Gastrocnemius medialis (tissue), 4 donors: ENCODE measurements around the gene MED13L. TPM values are rescaled to one million over a fixed set of nuclear protein-coding genes. Genes with fewer than 3 reads are reported as not detected.
A peak's percentile ranks its signal among the peaks of the same experiment; 100 is the strongest.

Source experiments
- ATAC-seq, 2 donors: fragments of 150-250 bp; one replicate each; pipeline ENCODE4 v1.9.1; 2016
- DNase-seq, 2 donors: peaks; one replicate each; pipeline ENCODE4 v3.0.0-alpha.2; 2019
- H3K27ac ChIP-seq, 4 donors: fragments of 200-600 bp; sonication (generic); 1 replicate in 1 of 4; 2 replicates in 3 of 4; pipeline ENCODE4 v1.5.1; 2016 to 2018; ENCODE audit warnings: mild to moderate bottlenecking in 2 of 4, moderate library complexity in 1 of 4
- H3K27me3 ChIP-seq, 3 donors: fragments of 200-600 bp; sonication (generic) in 2 of 3; 1 replicate in 1 of 3; 2 replicates in 2 of 3; pipeline versions ENCODE4 v1.5.1 to v1.6.0; 2016 to 2019; ENCODE audit warnings: mild to moderate bottlenecking in 1 of 3, moderate library complexity in 1 of 3
- H3K36me3 ChIP-seq, 2 donors: fragments of 200-600 bp; sonication (generic) in 1 of 2; one replicate each; pipeline ENCODE4 v1.5.1; 2017 to 2018
- H3K4me1 ChIP-seq, 2 donors: fragments of 200-600 bp; sonication (generic) in 1 of 2; one replicate each; pipeline ENCODE4 v1.5.1; 2016 to 2017; ENCODE audit warnings: mild to moderate bottlenecking in 2 of 2
- H3K4me3 ChIP-seq, 4 donors: fragments of 200-600 bp; sonication (generic) in 3 of 4; 1 replicate in 1 of 4; 2 replicates in 3 of 4; pipeline ENCODE4 v1.5.1; 2016 to 2019; ENCODE audit warnings: mild to moderate bottlenecking in 2 of 4
- H3K9me3 ChIP-seq, 3 donors: fragments of 200-600 bp; sonication (generic) in 2 of 3; 1 replicate in 1 of 3; 2 replicates in 2 of 3; pipeline ENCODE4 v1.5.1; 2016 to 2019
- POLR2A ChIP-seq, 2 donors: fragments of 450-650 bp; IDR thresholded peaks; one replicate each; pipeline ENCODE4 v1.6.1; 2017; ENCODE audit warnings: antibody characterized with exemption in 2 of 2, mild to moderate bottlenecking in 2 of 2, moderate library complexity in 2 of 2
- in situ Hi-C, 4 donors: fragments of 200-750 bp; cut with MboI; loops; one replicate each; pipeline versions ENCODE4 v1.15.0 to v1.8.0; 2017; ENCODE audit warnings: low sequenced_read_pairs in 4 of 4
- intact Hi-C: fragments of 100-400 bp; cut with DNase I; formaldehyde crosslinking; loops from one replicate; pipeline ENCODE4 v1.15.1; 2023; ENCODE audit warnings: low total_unique reads
- total RNA-seq, 4 donors: library from RNA; depleted of rRNA; stranded (reverse); fragments of >200 nt; gene quantifications; one replicate each; pipeline versions ENCODE4 v1.1.0 to v1.2.3, GENCODE V29; 2016
- TF ChIP-seq, protein P1 (sequence below), 5 experiments: fragments of 450-650 bp in 3 of 5; fragments of 200-600 bp in 2 of 5; sonication (generic) in 2 of 5; IDR thresholded peaks in 4 of 5; conservative IDR thresholded peaks in 1 of 5; 1 replicate in 4 of 5; 2 replicates in 1 of 5; pipeline ENCODE4 v1.5.1; 2016 to 2019; ENCODE audit warnings: antibody characterized with exemption in 5 of 5, mild to moderate bottlenecking in 3 of 5, moderate library complexity in 3 of 5

Gene MED13L
- total RNA-seq, 4 donors from 2014 or later: 59.5 to 92.6 (median 74.1) TPM

GRCh38 chr12:116306968-116307367 lies 29.5 kb upstream of the MED13L start:
- Histone ChIP-seq H3K4me3 (no peak overlapping the region), H3K9me3 (no peaks in the 10 kb centered on the region), H3K4me1 (peaks cover 0 to 3% of the 10 kb centered on the region in 2 donors), H3K27ac (no peak overlapping the region), H3K36me3 (no peaks in the 10 kb centered on the region), H3K27me3 (no peaks in the 10 kb centered on the region)
- no peak for TF ChIP-seq POLR2A (IDR thresholded peaks at IDR 0.05)
- TF ChIP-seq, protein P1, sequence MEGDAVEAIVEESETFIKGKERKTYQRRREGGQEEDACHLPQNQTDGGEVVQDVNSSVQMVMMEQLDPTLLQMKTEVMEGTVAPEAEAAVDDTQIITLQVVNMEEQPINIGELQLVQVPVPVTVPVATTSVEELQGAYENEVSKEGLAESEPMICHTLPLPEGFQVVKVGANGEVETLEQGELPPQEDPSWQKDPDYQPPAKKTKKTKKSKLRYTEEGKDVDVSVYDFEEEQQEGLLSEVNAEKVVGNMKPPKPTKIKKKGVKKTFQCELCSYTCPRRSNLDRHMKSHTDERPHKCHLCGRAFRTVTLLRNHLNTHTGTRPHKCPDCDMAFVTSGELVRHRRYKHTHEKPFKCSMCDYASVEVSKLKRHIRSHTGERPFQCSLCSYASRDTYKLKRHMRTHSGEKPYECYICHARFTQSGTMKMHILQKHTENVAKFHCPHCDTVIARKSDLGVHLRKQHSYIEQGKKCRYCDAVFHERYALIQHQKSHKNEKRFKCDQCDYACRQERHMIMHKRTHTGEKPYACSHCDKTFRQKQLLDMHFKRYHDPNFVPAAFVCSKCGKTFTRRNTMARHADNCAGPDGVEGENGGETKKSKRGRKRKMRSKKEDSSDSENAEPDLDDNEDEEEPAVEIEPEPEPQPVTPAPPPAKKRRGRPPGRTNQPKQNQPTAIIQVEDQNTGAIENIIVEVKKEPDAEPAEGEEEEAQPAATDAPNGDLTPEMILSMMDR (IDR thresholded peaks at IDR 0.05 in 4 of 5, conservative IDR thresholded peaks at IDR 0.05 in 1 of 5): no peak
- no peak for DNase-seq
- no peak for ATAC-seq
- intact Hi-C loops: no loop called here
- in situ Hi-C loops: no loop called here

DNA sequence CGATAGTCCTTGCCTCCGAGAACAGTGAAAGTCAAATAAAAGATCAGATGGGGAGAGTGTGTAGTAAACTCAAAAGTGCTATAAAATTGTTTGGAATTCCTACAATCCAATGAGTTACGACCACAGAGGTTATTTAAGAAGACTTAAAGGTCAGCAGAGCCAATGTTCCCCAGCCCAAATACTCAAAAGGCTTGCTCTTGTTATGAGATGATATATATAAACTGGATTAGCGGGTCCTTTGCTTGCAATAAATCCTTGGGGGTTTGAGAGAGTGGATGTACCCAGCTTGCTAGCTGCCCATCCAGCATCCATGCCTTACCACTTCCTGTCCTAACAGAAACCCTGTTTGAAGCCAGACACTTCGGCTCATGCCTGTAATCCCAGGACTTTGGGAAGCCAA lies 29.0 kb upstream of the MED13L start:
- H3K4me1 ChIP-seq: peaks cover 0 to 3% of the 10 kb centered on the region in 2 donors
- no peak for TF ChIP-seq POLR2A (IDR thresholded peaks at IDR 0.05)
- TF ChIP-seq, protein P1 (IDR thresholded peaks at IDR 0.05 in 4 of 5, conservative IDR thresholded peaks at IDR 0.05 in 1 of 5): no peak
- no peaks in the 10 kb centered on the region for H3K27me3 ChIP-seq
- H3K36me3 ChIP-seq: no peaks in the 10 kb centered on the region
- H3K9me3 ChIP-seq: no peaks in the 10 kb centered on the region
- ATAC-seq (no peak), DNase-seq (no peak)
- intact Hi-C loops (no loop called here), in situ Hi-C loops (no loop called here)
- no peak overlapping the region for H3K27ac ChIP-seq
- H3K4me3 ChIP-seq: no peak overlapping the region

- no peak for ATAC-seq
- intact Hi-C loops: no loop called here
- no peaks in the 10 kb centered on the region for H3K36me3 ChIP-seq
- DNase-seq: no peak
- no peaks in the 10 kb centered on the region for H3K9me3 ChIP-seq
- TF ChIP-seq, protein P1 (IDR thresholded peaks at IDR 0.05 in 4 of 5, conservative IDR thresholded peaks at IDR 0.05 in 1 of 5): no peak
- no peak for TF ChIP-seq POLR2A (IDR thresholded peaks at IDR 0.05)
- no peak overlapping the region for H3K4me3 ChIP-seq
- in situ Hi-C loops: no loop called here
- no peaks in the 10 kb centered on the region for H3K27me3 ChIP-seq
- H3K4me1 ChIP-seq: peaks cover 0 to 3% of the 10 kb centered on the region in 2 donors
- H3K27ac ChIP-seq: no peak overlapping the region
These were observed 27.1 kb upstream of the MED13L start for GRCh38 chr12:116304621-116305020.

DNA sequence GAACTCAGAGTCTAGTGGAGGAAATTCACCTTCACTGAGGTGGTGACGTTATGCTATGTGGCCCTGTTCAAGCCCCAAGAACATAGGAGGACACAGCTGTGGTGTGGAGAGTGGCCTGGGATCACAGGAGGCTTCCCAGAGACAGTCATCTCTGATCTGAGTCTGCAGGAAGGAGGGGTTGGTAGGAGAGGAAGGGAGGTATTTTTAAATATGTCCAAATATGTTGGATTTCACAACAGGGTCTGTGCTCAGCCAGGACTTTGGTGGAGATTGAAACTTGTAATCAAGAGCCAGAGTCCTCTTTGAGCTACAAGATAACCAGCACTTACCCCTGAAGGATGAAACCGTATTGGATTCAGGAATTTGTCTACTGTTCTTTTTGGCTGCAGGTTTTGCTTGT lies 26.4 kb upstream of the MED13L start:
- intact Hi-C loops: no loop called here
- no peaks in the 10 kb centered on the region for H3K27me3 ChIP-seq
- H3K4me3 ChIP-seq: no peak overlapping the region
- H3K9me3 ChIP-seq: no peaks in the 10 kb centered on the region
- peak; percentile 60 to 77 for ATAC-seq
- peak in 1 of 2 donors; percentile 38 for DNase-seq
- peaks cover 0 to 3% of the 10 kb centered on the region in 2 donors for H3K4me1 ChIP-seq
- TF ChIP-seq, protein P1 (IDR thresholded peaks at IDR 0.05 in 4 of 5, conservative IDR thresholded peaks at IDR 0.05 in 1 of 5): no peak
- TF ChIP-seq POLR2A (IDR thresholded peaks at IDR 0.05): no peak
- no peaks in the 10 kb centered on the region for H3K36me3 ChIP-seq
- in situ Hi-C loops: no loop called here
- no peak overlapping the region for H3K27ac ChIP-seq

DNA sequence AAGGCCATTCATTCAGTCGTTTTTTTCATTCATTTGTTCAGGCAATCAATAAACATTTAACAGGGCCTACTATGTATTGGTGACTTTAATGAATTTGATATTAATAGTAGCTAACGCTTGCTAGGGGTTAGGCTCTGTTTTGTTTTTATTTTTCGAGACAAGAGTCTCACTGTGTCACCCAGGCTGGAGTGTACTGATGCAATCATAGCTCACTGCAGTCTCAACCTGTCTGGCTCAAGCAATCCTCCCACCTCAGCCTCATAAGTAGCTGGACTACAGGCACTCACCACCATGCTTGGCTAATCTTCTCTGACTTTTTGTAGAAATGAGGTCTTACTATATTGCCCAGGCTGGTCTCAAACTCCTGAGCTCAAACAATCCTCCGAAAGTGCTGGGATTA lies 25.6 kb upstream of the MED13L start:
- ATAC-seq (no peak), DNase-seq (no peak)
- in situ Hi-C loops: no loop called here
- Histone ChIP-seq H3K27me3 (no peaks in the 10 kb centered on the region), H3K27ac (no peak overlapping the region), H3K9me3 (no peaks in the 10 kb centered on the region), H3K4me3 (no peak overlapping the region), H3K36me3 (no peaks in the 10 kb centered on the region), H3K4me1 (peaks cover 0 to 3% of the 10 kb centered on the region in 2 donors)
- TF ChIP-seq, protein P1 (IDR thresholded peaks at IDR 0.05 in 4 of 5, conservative IDR thresholded peaks at IDR 0.05 in 1 of 5): no peak
- no peak for TF ChIP-seq POLR2A (IDR thresholded peaks at IDR 0.05)
- intact Hi-C loops: no loop called here
